H1 (cell line): ENCODE data around the gene ZPBP2. TPM values are rescaled to one million over a fixed set of nuclear protein-coding genes. Genes with fewer than 3 reads are reported as not detected.

ENCODE experiments used
- CTCF ChIA-PET: fragments of 300-600 bp; sonication (Branson Sonifier 250); formaldehyde crosslinking; loops from one replicate; lab custom pipeline; 2021; ENCODE audit not compliant: partially characterized antibody; lab: Charles Lee
- POLR2A ChIA-PET: fragments of 300-600 bp; sonication (Branson Sonifier 250); formaldehyde crosslinking; loops from one replicate; lab custom pipeline; 2021; ENCODE audit warnings: inconsistent platforms; ENCODE audit not compliant: partially characterized antibody; lab: Charles Lee
- DNase-seq, 2 experiments: peaks; one replicate each; pipeline versions ENCODE4 v3.0.0 to v3.0.0-alpha.2; 2010 to 2022; ENCODE audit warnings: low spot score in 2 of 2, low read depth in 1 of 2, mixed read lengths in 1 of 2
- FAIRE-seq: peaks from 2 replicates; lab custom pipeline; 2011; peaks lifted over from hg19 to GRCh38; lab: Jason Lieb, UNC
- H2AFZ ChIP-seq: 2 replicates; pipeline ENCODE4 v1.8.1; 2012; ENCODE audit warnings: low read length, inconsistent platforms
- H2AK5ac ChIP-seq: 2 replicates; pipeline ENCODE4 v1.6.1; 2013; ENCODE audit warnings: low read depth, low read length
- H2BK120ac ChIP-seq: replicated peaks from 2 replicates; pipeline ENCODE3; 2013; ENCODE audit warnings: low read depth, low read length, inconsistent platforms
- H2BK12ac ChIP-seq: 2 replicates; pipeline ENCODE4 v1.6.1; 2013; ENCODE audit warnings: low read depth, low read length
- H2BK15ac ChIP-seq: 2 replicates; pipeline ENCODE4 v1.6.1; 2013; ENCODE audit warnings: low read length
- H2BK20ac ChIP-seq: 2 replicates; pipeline ENCODE4 v1.6.1; 2013; ENCODE audit warnings: low read length
- H2BK5ac ChIP-seq: 2 replicates; pipeline ENCODE4 v1.6.1; 2013; ENCODE audit warnings: low read depth, low read length
- H3K14ac ChIP-seq: 2 replicates; pipeline ENCODE4 v1.6.1; 2013; ENCODE audit warnings: inconsistent platforms; ENCODE audit not compliant: insufficient read length
- H3K18ac ChIP-seq: 2 replicates; pipeline ENCODE4 v1.6.1; 2013; ENCODE audit warnings: low read length; ENCODE audit errors: extremely low read depth
- H3K23ac ChIP-seq: 2 replicates; pipeline ENCODE4 v1.6.1; 2013; ENCODE audit warnings: inconsistent platforms; ENCODE audit not compliant: insufficient read length
- H3K23me2 ChIP-seq: 2 replicates; pipeline ENCODE4 v1.6.1; 2013; ENCODE audit warnings: low read depth, low read length
- H3K27ac ChIP-seq: 2 replicates; pipeline ENCODE4 v1.6.1; 2011; ENCODE audit warnings: low read depth, low read length, inconsistent platforms
- H3K27me3 ChIP-seq, 4 experiments: replicated peaks in 1 of 4; 1 replicate in 1 of 4; 2 replicates in 3 of 4; pipeline versions ENCODE4 v1.6.1 to v1.8.1; 2011 to 2013; ENCODE audit warnings: low read length in 3 of 4, mild to moderate bottlenecking in 3 of 4, inconsistent platforms in 2 of 4, mixed read lengths in 2 of 4, moderate library complexity in 1 of 4; ENCODE audit not compliant: control insufficient read depth in 3 of 4, insufficient read depth in 3 of 4; ENCODE audit errors: extremely low read depth in 1 of 4
- H3K36me3 ChIP-seq, 4 experiments: 2 replicates each; pipeline versions ENCODE4 v1.6.1 to v1.8.1; 2011 to 2013; ENCODE audit warnings: mild to moderate bottlenecking in 4 of 4, low read length in 3 of 4, moderate library complexity in 2 of 4, control low read depth in 1 of 4, inconsistent platforms in 1 of 4; ENCODE audit not compliant: insufficient read depth in 4 of 4, control insufficient read depth in 2 of 4
- H3K4ac ChIP-seq: replicated peaks from 2 replicates; pipeline ENCODE3; 2013; ENCODE audit warnings: low read length, low read depth, mixed read lengths, inconsistent platforms; ENCODE audit not compliant: insufficient read length
- H3K4me1 ChIP-seq, 4 experiments: replicated peaks in 1 of 4; 1 replicate in 1 of 4; 2 replicates in 3 of 4; pipeline versions ENCODE4 v1.6.1 to v1.8.1; 2011 to 2013; ENCODE audit warnings: low read length in 3 of 4, inconsistent platforms in 2 of 4, mixed read lengths in 1 of 4; ENCODE audit not compliant: insufficient read depth in 4 of 4, control insufficient read depth in 3 of 4
- H3K4me2 ChIP-seq, 2 experiments: 2 replicates each; pipeline versions ENCODE4 v1.6.1 to v1.8.1; 2011 to 2013; ENCODE audit warnings: low read depth in 2 of 2, low read length in 2 of 2, control low read depth in 1 of 2, inconsistent platforms in 1 of 2, mild to moderate bottlenecking in 1 of 2; ENCODE audit not compliant: insufficient read depth in 1 of 2
- H3K4me3 ChIP-seq, 4 experiments: fragments of 200-600, 300-600 bp in 1 of 4; sonication (generic), shearing (Covaris generic), sonication (Bioruptor Twin) in 1 of 4; 2 replicates each; pipeline versions ENCODE4 v1.5.1 to v1.8.1; 2011 to 2016; ENCODE audit warnings: low read length in 4 of 4, low read depth in 3 of 4, control low read depth in 2 of 4, inconsistent platforms in 2 of 4, mild to moderate bottlenecking in 2 of 4, mixed read lengths in 1 of 4, moderate library complexity in 1 of 4; ENCODE audit not compliant: insufficient read depth in 2 of 4; ENCODE audit errors: extremely low read depth in 1 of 4
- H3K56ac ChIP-seq: replicated peaks from 2 replicates; pipeline ENCODE3; 2013; ENCODE audit warnings: low read depth, mild to moderate bottlenecking, mixed read lengths, low read length, inconsistent platforms; ENCODE audit not compliant: insufficient read length
- H3K79me1 ChIP-seq: 2 replicates; pipeline ENCODE4 v1.6.1; 2013; ENCODE audit warnings: low read depth, low read length, control low read depth
- H3K79me2 ChIP-seq, 2 experiments: 2 replicates each; pipeline versions ENCODE4 v1.6.1 to v1.8.1; 2012 to 2013; ENCODE audit warnings: low read length in 2 of 2, mild to moderate bottlenecking in 2 of 2, inconsistent platforms in 1 of 2; ENCODE audit not compliant: insufficient read depth in 2 of 2, control insufficient read depth in 1 of 2
- H3K9ac ChIP-seq, 4 experiments: replicated peaks in 1 of 4; 1 replicate in 1 of 4; 2 replicates in 3 of 4; pipeline versions ENCODE4 v1.6.1 to v1.8.1; 2011 to 2013; ENCODE audit warnings: low read depth in 3 of 4, low read length in 3 of 4, control low read depth in 2 of 4, mild to moderate bottlenecking in 2 of 4, moderate library complexity in 2 of 4, inconsistent platforms in 1 of 4; ENCODE audit errors: extremely low read depth in 1 of 4
- H3K9me3 ChIP-seq, 2 experiments: 2 replicates each; pipeline versions ENCODE4 v1.6.1 to v1.8.1; 2012 to 2013; ENCODE audit warnings: mild to moderate bottlenecking in 2 of 2, moderate library complexity in 2 of 2, control low read depth in 1 of 2, inconsistent platforms in 1 of 2, low read depth in 1 of 2, low read length in 1 of 2, mixed read lengths in 1 of 2; ENCODE audit not compliant: insufficient read depth in 2 of 2
- H4K20me1 ChIP-seq, 2 experiments: replicated peaks in 1 of 2; 2 replicates each; pipeline versions ENCODE3 to v1.8.1; 2011 to 2013; ENCODE audit warnings: inconsistent platforms in 2 of 2, low read length in 2 of 2, mild to moderate bottlenecking in 1 of 2; ENCODE audit not compliant: insufficient read depth in 2 of 2, control insufficient read depth in 1 of 2
- H4K5ac ChIP-seq: 2 replicates; pipeline ENCODE4 v1.6.1; 2013; ENCODE audit warnings: low read length, low read depth, mixed read lengths, inconsistent platforms; ENCODE audit not compliant: insufficient read length
- H4K8ac ChIP-seq: 2 replicates; pipeline ENCODE4 v1.8.0; 2013; ENCODE audit warnings: mild to moderate bottlenecking, moderate library complexity, low read length, inconsistent platforms; ENCODE audit not compliant: insufficient read depth; ENCODE audit errors: extremely low read depth
- H4K91ac ChIP-seq: replicated peaks from 2 replicates; pipeline ENCODE3; 2013; ENCODE audit warnings: low read length, mixed read lengths, inconsistent platforms; ENCODE audit not compliant: insufficient read length
- CBX5 ChIP-seq: fragments of 300-800, 300-1000 bp; sonication (generic); IDR thresholded peaks from 2 replicates; pipeline ENCODE4 v1.7.1; 2016; ENCODE audit warnings: antibody characterized with exemption, low read length, low read depth
- FOSL1 ChIP-seq: IDR thresholded peaks from 2 replicates; pipeline ENCODE4 v1.6.1; 2011; ENCODE audit warnings: mild to moderate bottlenecking, low read depth, low read length, moderate library complexity; ENCODE audit not compliant: insufficient read depth
- GABPA ChIP-seq: IDR thresholded peaks from 2 replicates; pipeline ENCODE4 v1.6.1; 2011; ENCODE audit warnings: mild to moderate bottlenecking, low read length, moderate library complexity, borderline replicate concordance; ENCODE audit not compliant: insufficient read depth
- KDM4A ChIP-seq: IDR thresholded peaks from one replicate; pipeline ENCODE4 v1.7.1; 2012; ENCODE audit warnings: low read depth, mild to moderate bottlenecking, moderate library complexity, low read length, inconsistent platforms; ENCODE audit not compliant: severe bottlenecking
- MAFK ChIP-seq: IDR thresholded peaks from 2 replicates; pipeline ENCODE4 v1.6.1; 2012; ENCODE audit warnings: low read depth, mild to moderate bottlenecking, improper control_type of control experiment, low read length
- POLR2AphosphoS5 ChIP-seq: IDR thresholded peaks from 2 replicates; pipeline ENCODE4 v1.6.1; 2011; ENCODE audit warnings: low read depth, low read length
- RNF2 ChIP-seq: fragments of 200-900, 300-1000 bp; sonication (generic); IDR thresholded peaks from 2 replicates; pipeline ENCODE4 v1.7.1; 2016; ENCODE audit warnings: borderline replicate concordance, low read depth, mild to moderate bottlenecking, antibody characterized with exemption, low read length; ENCODE audit not compliant: poor library complexity, severe bottlenecking; ENCODE audit errors: missing control alignments
- SP2 ChIP-seq: IDR thresholded peaks from 2 replicates; pipeline ENCODE4 v1.6.1; 2012; ENCODE audit warnings: mild to moderate bottlenecking, low read length, inconsistent platforms
- TEAD4 ChIP-seq: IDR thresholded peaks from 2 replicates; pipeline ENCODE4 v1.6.1; 2012; ENCODE audit warnings: low read depth, low read length, inconsistent platforms, mixed read lengths
- whole genome bisulfite sequencing, 2 experiments: shearing (Covaris generic) in 1 of 2; methylation state at CpG; one replicate each; pipeline versions ENCODE4 v1.1.6 to v1.1.7; 2013 to 2015; ENCODE audit warnings: low lambda C conversion rate in 2 of 2, mixed read lengths in 2 of 2, inconsistent platforms in 1 of 2, low coverage in 1 of 2, missing lambda C conversion rate in 1 of 2; ENCODE audit not compliant: insufficient replicate concordance in 2 of 2, insufficient coverage in 1 of 2, insufficient read length in 1 of 2; ENCODE audit errors: extremely low coverage in 1 of 2, missing lambda C conversion rate in 1 of 2; 5-methylcytosine and 5-hydroxymethylcytosine counted together
- polyA plus RNA-seq, 7 experiments: library from polyadenylated mRNA; depleted of rRNA in 3 of 7; stranded (reverse) in 5 of 7; unstranded in 2 of 7; fragments of >200 nt in 5 of 7; fragments of 200-250 nt in 2 of 7; gene quantifications; 1 replicate in 5 of 7; 2 replicates in 1 of 7; 4 replicates in 1 of 7; pipeline versions ENCODE4 v1.2.1 to v1.2.3, GENCODE V29; 2011 to 2013; ENCODE audit warnings: missing spikeins in 2 of 7, mixed read lengths in 2 of 7
- total RNA-seq: library from RNA; stranded (reverse); fragmentation: NEBNext Ultra II Directional; extraction: Animal tissue kit (Norgen Biotek cat#: 25700); gene quantifications from 2 replicates; pipeline ENCODE4 v1.2.1, GENCODE V29; 2021
- TF ChIP-seq, protein P1 (sequence below): IDR thresholded peaks from 2 replicates; pipeline ENCODE4 v1.6.1; 2012; ENCODE audit warnings: low read length, inconsistent platforms
- TF ChIP-seq, protein P2 (sequence below): IDR thresholded peaks from 2 replicates; pipeline ENCODE4 v1.6.1; 2011; ENCODE audit warnings: low read depth, mild to moderate bottlenecking, low read length; ENCODE audit not compliant: insufficient read depth

ZPBP2 gene
- total and polyA plus RNA-seq, 2 of the 8 experiments (the other 6 are each of a cell fraction or from before 2014, with no cell fraction given) = not detected

DNA sequence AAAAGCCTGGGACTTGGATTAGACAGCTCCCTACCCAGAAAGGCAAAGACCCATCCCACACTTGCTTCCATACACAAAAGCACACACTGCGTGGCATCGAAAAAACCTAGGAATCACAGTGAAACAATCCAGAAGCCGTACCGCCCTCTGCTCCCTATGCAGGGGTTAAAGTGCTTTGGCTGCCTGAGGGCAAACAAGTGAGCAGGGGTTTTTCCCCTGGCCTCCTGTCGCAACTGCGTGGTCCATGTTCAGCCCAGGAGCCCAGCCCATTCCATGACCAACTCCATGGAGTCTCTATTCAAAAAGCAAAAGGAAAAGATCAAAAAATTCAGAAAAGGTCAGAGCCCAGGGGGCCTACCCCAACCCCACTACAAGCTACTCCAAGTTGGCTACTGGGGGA lies 54.0 kb downstream of the ZPBP2 start:
- H3K27ac ChIP-seq = no peak overlapping the region
- no peak overlapping the region for H3K9ac ChIP-seq
- H3K14ac ChIP-seq = no peak overlapping the region
- H3K4me3 ChIP-seq = no peak overlapping the region
- peaks cover 6% of the 10 kb centered on the region; the same call in 1 of the 2 replicates for H3K23me2 ChIP-seq
- WGBS, 2 experiments = 98% methylated on average over 6 of the region's 6 CpGs; no CpG with 5 or more reads in 1 of the 2 experiments
- H3K27me3 ChIP-seq = no peaks in the 10 kb centered on the region
- no peak overlapping the region for H2BK12ac ChIP-seq
- H3K56ac ChIP-seq = no peak overlapping the region
- no peak overlapping the region for H2AFZ ChIP-seq
- POLR2A ChIA-PET = interaction anchor here (0.7 kb wide), 1 partner anchor 11 kb away, joined by 3 read pairs; no protein-coding TSS in a partner anchor
- H3K4ac ChIP-seq = no peak overlapping the region
- CTCF ChIA-PET = no interaction called here
- DNase-seq = no peak
- H3K4me2 ChIP-seq = no peak overlapping the region
- H2AK5ac ChIP-seq = no peak overlapping the region
- H4K20me1 ChIP-seq = peaks cover 18 to 23% of the 10 kb centered on the region in 2 experiments
- H3K9me3 ChIP-seq = no peaks in the 10 kb centered on the region
- peaks cover 13 to 24% (median 19%) of the 10 kb centered on the region in 4 experiments; a peak in 7 of 8 replicates for H3K36me3 ChIP-seq
- H3K18ac ChIP-seq = no peak overlapping the region
- H3K79me1 ChIP-seq = peaks cover 13% of the 10 kb centered on the region
- no peak overlapping the region for H4K5ac ChIP-seq
- no peak overlapping the region for H2BK15ac ChIP-seq
- no peak overlapping the region for H4K91ac ChIP-seq
- H3K79me2 ChIP-seq = peaks cover 0 to 30% of the 10 kb centered on the region in 2 experiments; a peak in 2 of 4 replicates
- H4K8ac ChIP-seq = no peak overlapping the region
- no peak overlapping the region for H2BK120ac ChIP-seq
- H3K4me1 ChIP-seq = peaks cover 5 to 20% (median 13%) of the 10 kb centered on the region in 4 experiments
- no peak overlapping the region for H3K23ac ChIP-seq
- H2BK20ac ChIP-seq = no peak overlapping the region
- no peak overlapping the region for H2BK5ac ChIP-seq
- no peak for FAIRE-seq
- TF ChIP-seq TEAD4 (no peak), KDM4A (no peak), GABPA (no peak), RNF2 (no peak), SP2 (no peak), MAFK (no peak), POLR2AphosphoS5 (no peak), FOSL1 (no peak), CBX5 (no peak)
- TF ChIP-seq, protein P1, sequence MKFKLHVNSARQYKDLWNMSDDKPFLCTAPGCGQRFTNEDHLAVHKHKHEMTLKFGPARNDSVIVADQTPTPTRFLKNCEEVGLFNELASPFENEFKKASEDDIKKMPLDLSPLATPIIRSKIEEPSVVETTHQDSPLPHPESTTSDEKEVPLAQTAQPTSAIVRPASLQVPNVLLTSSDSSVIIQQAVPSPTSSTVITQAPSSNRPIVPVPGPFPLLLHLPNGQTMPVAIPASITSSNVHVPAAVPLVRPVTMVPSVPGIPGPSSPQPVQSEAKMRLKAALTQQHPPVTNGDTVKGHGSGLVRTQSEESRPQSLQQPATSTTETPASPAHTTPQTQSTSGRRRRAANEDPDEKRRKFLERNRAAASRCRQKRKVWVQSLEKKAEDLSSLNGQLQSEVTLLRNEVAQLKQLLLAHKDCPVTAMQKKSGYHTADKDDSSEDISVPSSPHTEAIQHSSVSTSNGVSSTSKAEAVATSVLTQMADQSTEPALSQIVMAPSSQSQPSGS = no peak
- TF ChIP-seq, protein P2, sequence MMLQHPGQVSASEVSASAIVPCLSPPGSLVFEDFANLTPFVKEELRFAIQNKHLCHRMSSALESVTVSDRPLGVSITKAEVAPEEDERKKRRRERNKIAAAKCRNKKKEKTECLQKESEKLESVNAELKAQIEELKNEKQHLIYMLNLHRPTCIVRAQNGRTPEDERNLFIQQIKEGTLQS = no peak
